Activated CD4-positive, alpha-beta T cell treated with anti-CD3 and anti-CD28 coated beads, Interleukin-2, Interleukin-6, amounts not matched to agents 100 ng/mL and 50 ng/mL, durations not matched to agents 16 hours and 8 hours (primary cell): Measurements from ENCODE around the gene SRCIN1.
"Not testable (repeated sequence)": the region's sequence is repeated elsewhere in the genome, so short reads cannot be mapped to it uniquely, and the experiment has no call there.

Experiments used
- DNase-seq: peaks from one replicate; pipeline ENCODE4 v3.0.0-alpha.2; 2020

SRCIN1 gene, protein sequence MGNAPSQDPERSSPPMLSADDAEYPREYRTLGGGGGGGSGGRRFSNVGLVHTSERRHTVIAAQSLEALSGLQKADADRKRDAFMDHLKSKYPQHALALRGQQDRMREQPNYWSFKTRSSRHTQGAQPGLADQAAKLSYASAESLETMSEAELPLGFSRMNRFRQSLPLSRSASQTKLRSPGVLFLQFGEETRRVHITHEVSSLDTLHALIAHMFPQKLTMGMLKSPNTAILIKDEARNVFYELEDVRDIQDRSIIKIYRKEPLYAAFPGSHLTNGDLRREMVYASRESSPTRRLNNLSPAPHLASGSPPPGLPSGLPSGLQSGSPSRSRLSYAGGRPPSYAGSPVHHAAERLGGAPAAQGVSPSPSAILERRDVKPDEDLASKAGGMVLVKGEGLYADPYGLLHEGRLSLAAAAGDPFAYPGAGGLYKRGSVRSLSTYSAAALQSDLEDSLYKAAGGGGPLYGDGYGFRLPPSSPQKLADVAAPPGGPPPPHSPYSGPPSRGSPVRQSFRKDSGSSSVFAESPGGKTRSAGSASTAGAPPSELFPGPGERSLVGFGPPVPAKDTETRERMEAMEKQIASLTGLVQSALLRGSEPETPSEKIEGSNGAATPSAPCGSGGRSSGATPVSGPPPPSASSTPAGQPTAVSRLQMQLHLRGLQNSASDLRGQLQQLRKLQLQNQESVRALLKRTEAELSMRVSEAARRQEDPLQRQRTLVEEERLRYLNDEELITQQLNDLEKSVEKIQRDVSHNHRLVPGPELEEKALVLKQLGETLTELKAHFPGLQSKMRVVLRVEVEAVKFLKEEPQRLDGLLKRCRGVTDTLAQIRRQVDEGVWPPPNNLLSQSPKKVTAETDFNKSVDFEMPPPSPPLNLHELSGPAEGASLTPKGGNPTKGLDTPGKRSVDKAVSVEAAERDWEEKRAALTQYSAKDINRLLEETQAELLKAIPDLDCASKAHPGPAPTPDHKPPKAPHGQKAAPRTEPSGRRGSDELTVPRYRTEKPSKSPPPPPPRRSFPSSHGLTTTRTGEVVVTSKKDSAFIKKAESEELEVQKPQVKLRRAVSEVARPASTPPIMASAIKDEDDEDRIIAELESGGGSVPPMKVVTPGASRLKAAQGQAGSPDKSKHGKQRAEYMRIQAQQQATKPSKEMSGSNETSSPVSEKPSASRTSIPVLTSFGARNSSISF

DNA sequence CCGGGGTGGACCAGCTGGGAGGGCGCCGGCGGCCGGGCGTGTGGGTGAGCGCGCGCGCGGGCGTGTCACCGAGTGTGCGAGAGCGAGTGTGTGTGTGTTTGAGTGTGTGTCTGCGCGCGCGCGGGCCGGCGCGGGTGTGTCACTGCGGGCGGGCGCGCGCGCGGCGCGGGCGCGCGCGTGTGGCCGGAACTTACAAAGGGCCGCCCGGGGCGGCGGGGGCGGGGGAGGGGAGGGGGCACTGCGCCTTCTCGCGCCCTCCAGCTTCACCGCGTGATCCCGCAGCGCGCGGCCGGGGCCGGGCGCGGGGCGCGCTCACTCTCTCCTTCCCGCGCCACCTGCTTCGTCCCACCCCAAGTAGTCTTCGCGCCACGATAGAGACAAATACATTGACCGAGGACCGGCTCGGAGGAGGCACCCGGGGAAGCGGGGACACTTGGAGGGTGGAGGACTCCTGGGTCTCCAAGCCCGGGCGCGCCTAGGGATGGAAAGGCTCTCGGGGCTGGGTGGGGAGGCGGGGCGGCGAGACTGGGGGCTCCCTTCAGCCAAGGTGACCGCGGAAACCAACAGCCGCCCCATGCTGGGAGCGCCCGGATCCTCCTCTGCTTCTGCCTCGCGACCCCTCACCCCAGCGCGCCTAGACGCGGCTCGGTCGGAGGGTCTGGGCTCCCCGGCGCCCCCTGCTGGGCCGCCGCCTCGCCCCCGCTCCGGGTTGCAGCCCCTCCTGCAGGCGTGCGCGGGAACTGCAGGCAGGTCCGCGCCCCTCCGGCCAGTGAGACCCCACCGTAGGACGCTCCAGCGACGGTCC is at the start of gene SRCIN1:
SRCIN1 (minus strand) TSS at position 112 of the 805 bp plus-strand sequence. CDS start 247 bp downstream, outside the sequence.
- DNase-seq: peak; percentile 65

DNA sequence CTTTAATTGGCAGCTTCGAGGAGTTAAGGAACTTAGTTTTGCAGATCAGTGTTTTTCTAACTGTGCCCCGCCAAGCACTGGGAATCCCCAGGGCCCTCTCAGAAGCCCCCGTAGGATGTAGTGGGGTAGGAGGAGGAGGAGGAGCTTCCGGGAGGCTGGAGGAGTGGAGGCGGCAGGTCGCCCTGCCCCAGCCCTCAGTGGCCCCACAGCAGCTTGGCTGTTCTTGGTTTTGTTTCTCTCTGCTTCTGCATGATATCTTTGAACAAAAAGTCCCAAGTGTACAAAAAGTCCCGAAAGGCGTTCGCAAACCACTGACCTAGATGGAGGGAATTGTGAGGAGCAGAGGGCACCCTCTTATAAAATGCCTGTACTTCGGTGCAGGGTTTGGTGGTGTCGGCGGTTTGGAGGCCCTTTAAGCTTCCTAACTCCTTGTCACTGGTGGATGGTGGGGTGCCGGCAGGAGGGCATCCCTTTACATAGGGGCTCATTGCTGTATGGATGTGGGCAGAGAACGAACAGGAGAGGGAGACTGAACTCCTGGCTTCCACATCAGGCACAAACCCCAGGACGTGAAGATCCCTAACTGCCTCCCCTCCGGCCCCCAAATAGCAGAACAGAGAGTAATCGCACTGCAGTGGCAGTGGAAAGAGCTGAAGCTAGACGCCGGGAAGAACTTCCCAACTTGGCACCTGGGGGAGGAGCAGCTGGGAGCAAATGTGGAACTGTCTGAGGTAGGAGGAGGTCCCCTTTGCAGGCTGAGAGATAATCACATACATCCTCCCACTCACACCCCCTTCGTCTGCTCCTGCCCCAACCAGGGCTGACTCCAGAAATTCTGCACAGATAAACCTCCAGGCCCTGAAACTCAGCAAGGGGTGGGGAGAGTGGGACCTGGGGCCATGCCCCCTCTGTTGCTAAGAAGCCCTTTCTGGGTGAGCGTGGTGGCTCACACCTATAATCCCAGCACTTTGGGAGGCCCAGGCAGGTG is 49.0 kb upstream of the SRCIN1 start:
- no peak for DNase-seq

DNA sequence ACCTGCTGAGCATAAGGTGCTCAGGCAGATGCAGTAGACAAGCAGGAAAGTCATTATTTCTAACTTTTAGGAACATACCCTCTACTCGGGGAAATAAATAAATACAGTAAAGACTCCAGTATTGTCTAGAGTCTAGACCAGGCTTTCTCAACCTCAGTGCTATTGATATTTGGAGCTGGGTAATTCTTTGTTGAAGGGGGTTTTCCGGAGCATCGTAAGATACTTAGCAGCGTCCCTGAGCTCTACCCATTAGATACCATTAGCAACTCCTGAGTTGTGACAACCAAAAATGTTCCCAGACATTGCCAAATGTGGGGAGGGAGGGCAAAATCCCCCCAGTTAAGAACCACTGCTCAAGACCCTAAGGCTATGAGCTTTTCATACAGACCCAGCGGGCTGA is 47.9 kb upstream of the SRCIN1 start:
- no peak for DNase-seq

DNA sequence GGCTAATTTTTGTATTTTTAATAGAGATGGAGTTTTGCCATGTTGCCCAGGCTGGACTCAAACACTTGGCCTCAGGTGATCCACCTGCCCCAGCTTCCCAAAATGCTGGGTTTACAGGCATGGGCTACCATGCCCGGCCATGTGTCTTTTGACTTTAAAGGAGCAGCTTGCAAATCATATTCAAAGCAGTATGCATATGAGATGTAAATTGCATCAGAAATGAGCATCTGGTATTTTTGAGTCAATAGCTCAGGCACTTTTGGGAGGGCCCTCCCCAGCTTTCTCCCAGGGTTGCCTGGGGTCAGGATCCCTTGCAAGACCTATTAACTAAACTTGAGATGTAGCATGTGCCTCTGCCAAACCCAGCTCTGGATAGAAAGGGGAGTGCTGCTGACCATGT is 47.5 kb upstream of the SRCIN1 start:
- DNase-seq: no peak

DNA sequence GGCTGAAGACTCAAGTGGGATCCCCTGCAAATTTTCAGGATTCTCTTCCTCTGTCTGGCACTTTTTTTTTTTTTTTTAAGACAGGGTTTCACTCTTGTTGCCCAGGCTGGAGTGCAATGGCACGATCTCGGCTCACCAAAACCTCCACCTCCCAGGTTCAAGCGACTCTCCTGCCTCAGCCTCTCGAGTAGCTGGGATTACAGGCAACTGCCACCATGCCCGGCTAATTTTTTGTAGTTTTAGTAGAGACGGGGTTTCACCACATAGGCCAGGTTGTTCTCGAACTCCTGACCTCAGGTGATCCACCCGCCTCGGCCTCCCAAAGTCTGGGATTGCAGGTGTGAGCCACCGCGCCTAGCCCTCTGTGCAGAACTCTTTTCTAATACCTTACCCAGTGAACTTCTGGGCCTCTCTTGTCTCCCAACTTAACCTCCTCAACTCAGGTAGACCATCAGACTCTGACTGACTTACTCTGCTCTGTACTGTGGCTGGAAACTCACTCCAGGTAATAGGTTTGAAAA is 45.0 kb upstream of the SRCIN1 start:
- DNase-seq: not testable (repeated sequence)

DNA sequence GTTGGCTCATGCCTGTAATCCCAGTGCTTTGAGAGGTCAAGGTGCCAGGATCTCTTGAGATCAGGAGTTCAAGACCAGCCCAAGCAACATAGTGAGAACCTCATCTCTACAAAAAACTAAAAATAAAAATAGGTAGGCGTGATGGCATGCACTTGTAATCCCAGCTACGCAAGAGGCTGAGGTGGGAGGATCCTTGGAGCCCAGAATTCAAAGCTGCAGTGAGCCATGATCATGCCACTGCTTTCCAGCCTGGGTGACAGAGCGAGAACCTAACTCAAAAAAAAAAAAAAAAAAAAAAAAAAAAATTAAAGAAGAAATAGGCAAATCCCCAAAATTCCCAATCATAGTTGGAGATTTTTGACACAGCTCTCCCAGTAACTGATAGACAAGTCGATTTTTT is 32.2 kb upstream of the SRCIN1 start:
- no peak for DNase-seq

DNA sequence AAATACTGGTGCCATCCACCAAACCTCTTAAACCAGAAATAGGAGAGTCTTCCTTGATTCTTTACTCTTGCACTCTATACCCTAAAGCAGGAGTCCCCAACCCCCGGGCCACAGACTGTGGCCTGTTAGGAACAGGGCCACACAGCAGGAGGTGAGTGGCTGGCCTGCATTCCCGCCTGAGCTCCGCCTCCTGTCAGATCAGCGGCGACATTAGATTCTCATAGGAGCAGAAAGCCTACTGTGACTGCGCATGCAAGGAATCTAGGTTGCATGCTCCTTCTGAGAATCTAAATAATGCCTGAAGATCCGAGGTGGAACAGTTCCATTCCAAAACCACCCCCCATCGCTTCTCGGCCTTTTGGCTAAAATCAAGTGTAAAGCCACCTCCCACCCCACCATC is 30.3 kb upstream of the SRCIN1 start:
- DNase-seq: no peak

DNA sequence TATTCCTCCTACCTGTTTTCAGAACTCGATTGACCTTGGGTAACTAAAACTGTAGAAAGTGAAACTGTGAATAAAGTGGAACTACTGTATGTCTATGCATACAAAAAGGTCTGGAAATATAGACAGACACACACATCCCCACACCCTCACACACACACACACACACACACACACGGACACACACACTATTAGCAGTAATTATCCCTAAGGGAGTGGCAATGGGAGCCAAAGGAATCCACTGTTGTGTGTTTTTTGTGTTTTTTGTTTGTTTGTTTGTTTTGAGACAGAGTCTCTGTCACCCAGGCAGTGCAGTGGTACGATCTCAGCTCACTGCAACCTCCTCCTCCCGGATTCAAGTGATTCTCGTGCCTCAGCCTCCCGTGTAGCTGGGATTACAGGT is 26.6 kb upstream of the SRCIN1 start:
- DNase-seq: no peak

DNA sequence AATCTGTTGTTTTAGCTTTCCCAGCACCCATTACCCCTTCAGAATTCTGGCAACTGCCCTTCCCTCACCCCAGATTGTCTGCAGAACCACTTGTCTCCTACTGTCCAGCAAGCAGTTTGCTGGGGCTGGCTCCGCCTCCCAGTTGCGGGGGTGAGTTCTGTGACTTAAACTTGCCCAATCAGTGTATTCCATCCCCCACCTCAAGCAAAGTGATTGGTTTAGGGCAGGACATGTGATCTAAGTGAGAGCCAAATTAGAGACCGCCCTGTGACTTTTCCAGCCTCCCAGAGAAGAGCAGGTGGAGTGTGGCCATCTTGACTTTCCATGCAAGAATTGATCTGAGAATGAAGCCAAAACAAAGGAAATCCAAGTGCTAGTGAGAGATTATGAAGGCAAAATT is 22.7 kb upstream of the SRCIN1 start:
- DNase-seq: no peak

DNA sequence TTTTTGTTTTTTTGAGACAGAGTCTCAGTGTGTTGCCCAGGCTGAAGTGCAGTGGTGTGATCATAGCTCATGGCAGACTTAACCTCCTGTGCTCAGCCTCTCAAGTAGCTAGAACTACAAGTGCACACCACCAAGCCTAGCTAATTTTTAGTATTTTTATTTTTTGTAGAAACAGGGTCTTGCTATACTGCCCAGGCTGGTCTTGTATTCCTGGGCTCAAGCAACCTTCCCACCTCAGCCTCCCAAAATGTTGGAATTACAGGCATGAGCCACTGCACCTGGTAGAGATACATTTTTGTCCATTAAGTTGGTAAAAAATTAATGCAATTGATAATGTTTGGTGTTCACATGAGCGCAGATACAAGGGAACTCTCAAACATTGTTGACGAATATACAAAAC is 22.2 kb upstream of the SRCIN1 start:
- no peak for DNase-seq

DNA sequence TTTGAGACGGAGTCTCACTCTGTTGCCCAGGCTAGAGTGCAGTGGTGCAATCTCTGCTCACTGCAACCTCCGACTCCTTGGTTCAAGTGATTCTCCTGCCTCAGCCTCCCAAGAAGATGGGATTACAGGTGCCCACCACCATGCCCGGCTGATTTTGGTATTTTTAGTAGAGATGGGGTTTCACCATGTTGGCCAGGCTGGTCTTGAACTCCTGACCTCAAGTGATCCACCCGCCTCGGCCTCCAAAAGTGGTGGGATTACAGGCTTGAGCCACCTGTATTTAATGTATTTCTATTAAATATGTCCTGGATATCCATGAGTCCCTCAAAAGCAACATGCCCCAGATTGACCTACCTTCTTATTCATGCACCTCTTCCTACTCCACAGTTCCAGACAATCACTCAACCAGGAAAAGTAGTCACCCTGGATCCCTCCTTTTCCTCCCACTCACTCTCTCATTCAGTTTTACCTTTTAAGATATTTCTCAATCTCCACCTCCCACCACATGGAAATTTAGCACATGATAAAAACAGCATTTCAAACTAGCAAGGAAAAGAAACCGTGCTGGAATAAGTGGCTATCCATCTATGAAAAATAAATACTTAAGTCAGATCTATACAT is 21.0 kb upstream of the SRCIN1 start:
- DNase-seq: not testable (repeated sequence)

DNA sequence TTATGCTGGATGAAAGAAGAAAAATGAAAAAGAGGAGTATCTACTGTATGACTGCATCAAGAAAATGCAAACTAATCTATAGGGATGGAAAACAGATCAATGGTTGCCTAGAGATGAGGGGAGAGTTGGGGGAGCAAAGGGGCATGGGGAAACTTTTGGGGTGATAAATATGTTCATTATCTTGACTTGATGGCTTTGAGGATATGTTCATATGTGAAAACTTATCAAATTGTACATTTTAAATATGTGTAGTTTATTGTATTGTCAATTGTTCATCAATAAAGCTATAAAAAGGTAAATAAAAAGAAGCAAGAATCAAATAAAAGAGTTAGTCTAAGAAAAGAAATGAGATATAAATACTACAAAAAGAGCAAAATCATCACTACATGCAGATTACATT is 19.7 kb upstream of the SRCIN1 start:
- DNase-seq: no peak

DNA sequence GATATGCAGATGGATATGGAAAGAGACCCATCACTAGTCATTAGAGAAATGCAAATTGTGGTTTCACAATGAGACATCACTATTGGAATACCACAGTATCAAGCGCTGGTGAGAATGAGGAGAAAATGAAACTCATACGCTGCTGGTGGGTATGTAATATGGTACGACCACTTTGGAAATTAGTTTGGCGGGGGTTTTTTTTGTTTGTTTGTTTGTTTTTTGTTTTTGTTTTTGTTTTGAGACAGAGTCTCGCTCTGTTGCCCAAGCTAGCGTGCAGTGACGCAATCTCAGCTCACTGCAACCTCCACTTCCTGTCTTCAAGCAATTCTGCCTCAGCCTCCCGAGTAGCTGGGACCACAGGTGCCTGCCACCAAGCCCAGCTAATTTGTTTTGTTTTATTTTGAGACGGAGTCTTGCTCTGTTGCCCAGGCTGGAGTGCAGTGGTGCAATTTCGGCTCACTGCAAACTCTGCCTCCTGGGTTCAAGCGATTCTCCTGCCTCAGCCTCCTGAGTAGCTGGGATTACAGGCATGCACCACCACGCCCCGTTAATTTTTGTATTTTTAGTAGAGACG is 19.1 kb upstream of the SRCIN1 start:
- peak; percentile 35 for DNase-seq

DNA sequence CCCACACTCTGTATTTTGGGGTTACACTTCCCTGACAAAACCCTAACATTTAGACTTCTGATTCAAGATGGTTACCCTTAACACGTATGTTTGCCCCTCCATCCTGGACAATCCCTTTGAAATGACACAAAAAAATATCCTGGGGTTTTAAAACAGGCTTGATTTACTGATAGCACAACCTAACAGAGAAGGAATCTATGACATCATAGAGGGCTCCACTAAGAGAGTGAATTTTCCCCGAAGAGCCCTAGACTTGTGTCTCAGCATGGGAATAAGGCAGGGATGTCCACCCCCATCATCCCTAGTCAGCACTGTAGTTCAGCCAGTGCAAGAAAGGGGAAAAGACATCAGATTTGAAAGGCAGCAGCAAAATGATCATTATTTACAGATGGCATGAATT is 15.8 kb upstream of the SRCIN1 start:
- DNase-seq: no peak

DNA sequence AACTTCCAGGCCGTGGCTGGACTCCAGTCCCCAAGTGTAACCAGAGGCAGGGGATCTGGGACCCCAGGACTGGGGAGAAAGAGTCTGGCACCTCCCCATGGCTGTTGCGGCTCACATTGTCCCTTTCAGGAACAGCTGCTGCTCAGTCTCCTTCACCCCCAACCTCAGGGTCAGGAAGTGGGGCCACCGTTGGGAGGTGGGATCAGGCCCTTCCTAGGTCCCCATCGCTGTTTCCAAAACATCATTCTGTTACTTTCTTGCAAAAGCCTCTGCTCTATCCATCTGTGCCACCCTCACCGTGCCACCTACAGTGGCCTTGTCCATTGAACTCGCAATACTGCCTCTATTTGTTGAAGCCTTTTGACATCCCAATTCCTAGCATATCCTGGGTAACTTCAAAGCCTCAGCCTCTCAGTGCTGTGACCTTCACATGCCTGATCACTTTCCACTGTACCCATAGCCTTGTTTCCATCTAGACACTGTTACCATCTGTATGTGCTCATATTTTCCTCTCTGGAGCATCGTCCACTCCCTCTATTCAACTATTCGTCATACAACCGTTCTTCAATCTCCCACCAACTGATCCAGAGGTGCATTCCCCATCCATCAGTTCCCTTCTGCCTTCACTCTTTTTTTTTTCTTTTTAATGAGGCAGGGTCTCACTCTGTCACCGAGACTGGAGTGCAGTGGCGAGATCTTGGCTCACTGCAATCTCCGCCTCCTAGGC is 15.0 kb upstream of the SRCIN1 start:
- no peak for DNase-seq

DNA sequence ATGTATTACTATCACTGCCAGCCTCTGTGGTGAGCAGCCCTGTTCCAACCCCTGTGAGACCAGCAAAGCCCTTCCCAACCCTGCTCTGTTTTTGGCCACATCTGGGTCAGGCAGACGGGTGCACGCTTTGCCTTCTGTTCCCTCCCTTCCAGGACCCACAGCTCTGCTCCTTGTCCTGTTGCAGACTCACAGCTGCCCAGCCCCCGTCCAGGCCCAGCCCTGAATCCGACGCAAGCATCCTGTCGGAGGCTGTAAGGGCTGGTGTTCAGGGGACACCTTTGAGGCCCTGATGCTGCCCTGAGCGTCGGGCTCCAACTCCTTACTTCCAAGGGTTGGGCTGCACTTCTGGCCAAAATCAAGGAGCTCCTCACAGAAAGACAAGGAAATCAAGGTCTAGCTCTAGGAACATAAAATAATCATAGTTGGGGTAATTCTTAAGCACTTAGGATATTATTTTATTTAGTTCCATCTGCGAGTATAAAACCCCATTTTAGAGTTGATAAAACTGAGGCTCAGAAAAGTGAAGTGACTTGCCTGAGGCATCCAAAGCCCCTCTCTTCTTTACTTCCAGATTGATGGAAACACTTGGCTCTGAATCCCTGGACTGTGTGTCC is 14.3 kb upstream of the SRCIN1 start:
- no peak for DNase-seq

DNA sequence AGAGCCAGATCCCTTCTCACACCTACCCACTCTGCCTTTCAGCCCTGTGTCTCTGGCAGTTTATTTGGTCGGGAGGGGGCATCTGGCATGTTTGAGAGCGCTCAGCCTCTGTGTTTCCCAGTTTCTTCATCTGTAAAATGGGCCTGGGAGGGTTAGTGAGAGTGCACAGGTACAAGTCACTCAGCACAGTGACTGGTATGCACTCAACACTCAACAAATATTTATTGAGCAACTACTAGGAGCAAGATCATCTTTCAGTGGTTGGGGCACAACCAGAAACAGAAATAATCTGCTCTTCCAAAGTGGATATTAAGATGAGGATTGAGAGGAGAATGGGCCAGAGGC is 13.7 kb upstream of the SRCIN1 start:
- no peak for DNase-seq

DNA sequence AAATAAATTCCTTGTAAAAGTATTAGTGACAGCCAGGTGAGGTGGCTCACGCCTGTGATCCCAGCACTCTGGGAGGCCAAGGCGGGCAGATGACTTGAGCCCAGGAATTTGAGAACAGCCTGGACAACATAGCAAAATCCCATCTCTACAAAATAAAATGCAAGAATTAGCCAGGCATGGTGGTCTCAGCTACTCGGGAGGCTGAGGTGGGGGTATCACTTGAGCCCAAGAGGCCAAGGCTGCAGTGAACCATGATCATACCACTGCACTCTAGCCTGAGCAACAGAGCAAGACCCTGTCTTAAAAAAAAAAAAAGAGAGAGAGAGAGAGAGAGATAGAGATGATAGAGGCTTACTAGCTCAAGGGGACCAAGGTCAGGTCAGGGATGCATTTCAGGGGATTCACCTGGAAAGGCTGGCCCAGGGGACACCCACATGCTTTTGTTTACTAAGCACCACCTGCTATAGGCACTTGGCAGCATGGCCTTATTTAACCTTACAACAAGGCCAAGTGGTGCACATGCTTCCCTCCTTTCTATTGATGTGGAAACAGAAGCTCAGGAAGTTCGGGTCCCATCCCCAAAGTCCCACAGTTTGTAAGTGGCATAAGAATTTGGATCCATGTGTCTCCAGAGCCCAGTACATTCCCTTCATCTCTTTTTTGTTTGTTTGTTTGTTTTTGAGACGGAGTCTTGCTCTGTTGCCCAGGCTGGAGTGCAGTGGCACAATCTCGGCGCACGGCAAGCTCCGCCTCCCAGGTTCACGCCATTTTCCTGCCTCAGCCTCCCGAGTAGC is 12.4 kb upstream of the SRCIN1 start:
- no peak for DNase-seq
